Activated CD8-positive, alpha-beta memory T cell treated with anti-CD3 and anti-CD28 coated beads, Interleukin-2, amount 10 ng/mL, durations not matched to agents 7 days and 5 days (primary cell): ENCODE data around the gene CIART. TPM values are rescaled to one million over a fixed set of nuclear protein-coding genes. Genes with fewer than 3 reads are reported as not detected.
A peak's percentile ranks its signal among the peaks of the same experiment; 100 is the strongest.

Source experiments
- ATAC-seq: fragments of 150-1000 bp; cut with Tn5 transposase; one replicate; pipeline ENCODE4 v1.10.0; 2021; ENCODE audit warnings: moderate library complexity
- CTCF ChIA-PET: fragments of 350-600 bp; sonication (Branson Sonifier 250); formaldehyde crosslinking; loops from one replicate; lab custom pipeline; 2021; ENCODE audit warnings: antibody characterized with exemption; lab: Charles Lee
- DNase-seq: peaks from one replicate; pipeline ENCODE4 v3.0.0-alpha.2; 2020
- H3K27ac Mint-ChIP-seq: one replicate; pipeline ENCODE4 v1.8.0; 2021; ENCODE audit warnings: mild to moderate bottlenecking, mixed read lengths
- H3K27me3 Mint-ChIP-seq: one replicate; pipeline ENCODE4 v1.8.0; 2021; ENCODE audit warnings: mixed read lengths
- H3K36me3 Mint-ChIP-seq: one replicate; pipeline ENCODE4 v1.8.0; 2021; ENCODE audit warnings: mild to moderate bottlenecking, mixed read lengths
- H3K4me1 Mint-ChIP-seq: one replicate; pipeline ENCODE4 v1.8.0; 2021; ENCODE audit warnings: mixed read lengths
- H3K4me3 Mint-ChIP-seq: one replicate; pipeline ENCODE4 v1.8.0; 2021; ENCODE audit warnings: mild to moderate bottlenecking, moderate library complexity, mixed read lengths
- H3K9me3 Mint-ChIP-seq: one replicate; pipeline ENCODE4 v1.8.0; 2022; ENCODE audit warnings: low read depth, mixed read lengths
- total RNA-seq, 2 experiments: library from RNA; stranded (reverse); gene quantifications; one replicate each; pipeline ENCODE4 v1.2.3, GENCODE V29; 2021

CIART gene
- total RNA-seq, 2 experiments from 2014 or later: 0.44 to 1.7 TPM

DNA sequence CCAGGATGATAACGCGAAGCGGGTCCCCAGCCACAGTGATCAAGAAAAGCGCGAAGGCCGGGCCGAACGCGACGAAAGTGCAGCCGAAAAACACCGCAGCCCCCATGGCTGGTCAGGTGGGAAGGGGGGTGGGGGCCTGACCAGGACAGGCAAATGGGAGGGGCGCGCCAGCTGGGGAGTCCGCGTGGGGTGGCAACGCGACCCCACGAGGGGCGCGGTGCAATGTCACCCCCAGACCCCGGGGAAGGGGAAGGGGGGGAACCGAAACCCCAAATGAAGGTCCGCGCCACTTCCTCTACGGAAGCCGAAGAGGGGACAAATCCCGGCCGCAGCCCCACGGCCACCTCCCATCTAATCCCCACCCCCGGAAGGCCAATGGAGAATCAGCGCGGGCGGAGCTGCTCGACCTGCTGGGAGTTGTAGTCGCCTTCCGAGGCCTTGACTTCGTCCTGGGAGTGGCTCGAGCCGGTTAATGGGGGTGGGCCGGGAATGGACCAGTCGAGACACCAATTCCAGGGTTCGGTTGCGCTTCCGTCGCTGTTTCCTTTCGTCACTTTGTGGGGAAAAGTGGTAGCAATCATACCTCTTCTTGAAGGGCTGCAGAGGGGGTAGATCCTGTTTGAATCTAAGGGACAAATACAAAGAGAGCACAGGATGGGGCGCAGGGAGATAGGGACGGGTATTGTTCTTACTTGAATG is 13.5 kb upstream of the CIART start, which contains the start of gene APH1A:
Gene APH1A, minus strand, starts transcription at position 312 of the 699 bp plus-strand sequence. Its CDS starts 206 bp downstream, at position 106.
- Mint-ChIP-seq H3K9me3 (no peaks in the 10 kb centered on the region), H3K36me3 (peaks cover 31% of the 10 kb centered on the region), H3K4me1 (peaks cover 33% of the 10 kb centered on the region), H3K27ac (peak within 1 kb of the TSS; percentile 99), H3K27me3 (no peaks in the 10 kb centered on the region), H3K4me3 (peak within 1 kb of the TSS; percentile 94)
- CTCF ChIA-PET: interaction anchor here (0.7 to 2.8 kb wide), 9 partner anchors 9 to 292 kb away, joined by 3 to 22 read pairs (median 3); partner anchors contain the start of genes CA14 and CIART
- peak; percentile 98 for ATAC-seq
- DNase-seq: peak; percentile 98

DNA sequence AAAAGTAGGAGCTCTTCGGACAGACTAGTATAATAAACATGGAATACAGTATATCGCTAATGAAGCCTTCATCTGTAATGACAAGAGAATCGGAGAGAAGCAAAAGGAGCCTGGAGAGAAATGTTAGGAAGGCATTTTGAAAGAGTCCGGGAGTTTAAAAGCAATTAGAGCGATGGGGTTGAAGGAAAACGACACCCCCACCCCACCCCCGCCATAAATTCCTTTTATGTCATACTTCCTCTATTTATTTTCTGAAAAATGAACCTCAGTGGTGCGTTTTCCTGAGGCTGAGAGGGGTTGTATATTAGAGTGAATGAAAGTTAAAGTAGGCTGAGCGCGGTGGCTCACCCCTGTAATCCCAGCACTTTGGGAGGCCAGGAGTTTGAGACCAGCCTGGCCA is 12.9 kb upstream of the CIART start:
- Mint-ChIP-seq H3K36me3 (peaks cover 30% of the 10 kb centered on the region), H3K4me1 (peaks cover 33% of the 10 kb centered on the region), H3K4me3 (peak overlapping the region; percentile 94), H3K9me3 (no peaks in the 10 kb centered on the region), H3K27me3 (no peaks in the 10 kb centered on the region), H3K27ac (peak overlapping the region; percentile 99)
- CTCF ChIA-PET: interaction anchor here (0.7 to 2.8 kb wide), 9 partner anchors 9 to 291 kb away, joined by 3 to 22 read pairs (median 3); partner anchors contain the start of genes CA14 and CIART
- ATAC-seq: no peak
- no peak for DNase-seq

DNA sequence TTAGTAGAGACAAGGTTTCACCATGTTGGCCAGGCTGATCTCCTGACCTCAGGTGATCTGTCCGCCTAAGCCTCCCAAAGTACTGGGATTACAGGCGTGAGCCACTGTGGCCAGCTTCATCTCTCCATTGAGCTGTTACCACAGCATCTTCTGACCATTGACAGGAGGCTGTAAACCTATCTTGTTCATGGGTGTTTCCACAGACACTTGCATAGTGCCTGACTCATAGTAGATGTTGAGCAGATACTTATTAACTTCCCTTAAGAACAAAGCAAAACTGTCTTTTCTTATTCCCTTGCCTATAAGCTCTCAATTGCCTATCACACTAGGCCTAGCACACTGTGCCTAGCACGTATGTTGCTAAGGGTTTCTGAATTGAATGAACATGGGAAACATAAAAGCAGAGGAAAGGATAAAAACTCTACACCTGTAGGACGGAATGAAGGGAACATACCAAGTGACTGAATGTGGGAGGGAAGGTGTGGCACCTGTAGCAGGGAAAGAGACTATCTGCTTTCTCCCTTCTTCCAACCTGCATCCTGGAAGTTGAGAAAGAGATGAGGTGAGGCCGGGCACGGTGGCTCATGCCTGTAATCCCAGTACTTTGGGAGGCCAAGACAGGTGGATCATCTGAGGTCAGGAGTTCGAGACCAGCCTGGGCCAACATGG is 10.9 kb upstream of the CIART start:
- Mint-ChIP-seq H3K4me1 (peaks cover 28% of the 10 kb centered on the region), H3K36me3 (peaks cover 15% of the 10 kb centered on the region), H3K9me3 (no peaks in the 10 kb centered on the region), H3K4me3 (no peak overlapping the region), H3K27me3 (no peaks in the 10 kb centered on the region), H3K27ac (no peak overlapping the region)
- DNase-seq: no peak
- ATAC-seq: no peak
- CTCF ChIA-PET: interaction anchor here (5.1 kb wide), 1 partner anchor 15 kb away, joined by 29 read pairs; the partner anchor contains the start of gene CA14

DNA sequence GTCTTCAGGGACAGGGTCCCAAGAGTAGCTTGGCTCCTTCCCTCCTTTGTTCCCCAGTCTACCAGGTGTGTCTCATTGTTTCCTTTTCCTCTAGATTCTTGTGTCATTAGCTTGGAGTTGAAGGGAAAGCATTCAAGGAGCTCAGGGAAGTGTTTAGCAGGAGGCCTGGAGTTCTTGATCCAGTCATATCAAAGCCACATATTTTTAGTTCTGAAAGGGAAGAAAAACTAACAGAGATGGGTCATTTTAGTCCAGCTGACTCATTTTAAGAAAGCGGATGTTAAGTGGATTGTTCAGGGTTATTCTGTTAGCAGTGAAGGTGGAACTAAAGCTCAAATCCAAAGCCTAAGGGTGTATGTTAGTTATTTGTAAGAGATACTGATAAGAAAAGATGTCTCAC is 9.0 kb upstream of the CIART start:
- DNase-seq (no peak), ATAC-seq (no peak)
- no peaks in the 10 kb centered on the region for H3K27me3 Mint-ChIP-seq
- H3K9me3 Mint-ChIP-seq: no peaks in the 10 kb centered on the region
- H3K27ac Mint-ChIP-seq: no peak overlapping the region
- H3K4me1 Mint-ChIP-seq: peaks cover 11% of the 10 kb centered on the region
- H3K36me3 Mint-ChIP-seq: peaks cover 2% of the 10 kb centered on the region
- CTCF ChIA-PET: interaction anchor here (1.1 to 5.1 kb wide), 3 partner anchors 14 to 21 kb away, joined by 3 to 29 read pairs (median 4); partner anchors contain the start of gene CA14
- H3K4me3 Mint-ChIP-seq: no peak overlapping the region

DNA sequence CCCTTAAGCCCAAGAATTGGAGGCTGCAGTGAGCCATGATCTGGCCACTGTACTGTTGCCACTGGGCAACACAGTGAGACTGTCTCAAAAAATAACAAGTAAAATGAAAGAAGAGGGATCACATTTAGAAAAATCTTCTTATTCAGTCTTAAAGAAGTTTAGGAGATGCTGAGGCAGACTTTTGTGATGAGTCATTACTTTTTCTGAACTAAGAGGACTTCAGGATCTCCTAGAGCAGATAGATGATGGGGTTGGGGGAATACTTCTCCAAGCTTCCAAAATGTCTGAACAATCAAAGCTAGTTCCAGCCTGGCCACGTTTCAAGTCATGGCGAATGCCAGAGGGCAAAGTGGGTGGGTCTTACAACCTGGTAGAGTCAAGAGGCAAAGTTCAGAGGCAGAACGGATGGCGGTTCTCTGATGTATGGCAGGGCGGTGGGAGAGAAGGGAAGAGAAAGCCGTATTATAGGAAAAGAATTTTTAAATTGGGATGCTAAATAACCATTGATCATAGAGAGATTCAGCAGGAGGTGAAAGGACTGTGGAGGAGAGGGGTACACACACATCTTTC is 2.1 kb upstream of the CIART start:
- H3K4me3 Mint-ChIP-seq: peak overlapping the region; percentile 12
- no peak overlapping the region for H3K27ac Mint-ChIP-seq
- peaks cover 23% of the 10 kb centered on the region for H3K4me1 Mint-ChIP-seq
- H3K9me3 Mint-ChIP-seq: no peaks in the 10 kb centered on the region
- ATAC-seq (no peak), DNase-seq (no peak)
- H3K27me3 Mint-ChIP-seq: peaks cover 7% of the 10 kb centered on the region
- no peaks in the 10 kb centered on the region for H3K36me3 Mint-ChIP-seq
- CTCF ChIA-PET: interaction anchor here (2.4 to 9.7 kb wide), 2 partner anchors 18 to 25 kb away, joined by 15 to 89 read pairs; partner anchors contain the start of gene CA14

DNA sequence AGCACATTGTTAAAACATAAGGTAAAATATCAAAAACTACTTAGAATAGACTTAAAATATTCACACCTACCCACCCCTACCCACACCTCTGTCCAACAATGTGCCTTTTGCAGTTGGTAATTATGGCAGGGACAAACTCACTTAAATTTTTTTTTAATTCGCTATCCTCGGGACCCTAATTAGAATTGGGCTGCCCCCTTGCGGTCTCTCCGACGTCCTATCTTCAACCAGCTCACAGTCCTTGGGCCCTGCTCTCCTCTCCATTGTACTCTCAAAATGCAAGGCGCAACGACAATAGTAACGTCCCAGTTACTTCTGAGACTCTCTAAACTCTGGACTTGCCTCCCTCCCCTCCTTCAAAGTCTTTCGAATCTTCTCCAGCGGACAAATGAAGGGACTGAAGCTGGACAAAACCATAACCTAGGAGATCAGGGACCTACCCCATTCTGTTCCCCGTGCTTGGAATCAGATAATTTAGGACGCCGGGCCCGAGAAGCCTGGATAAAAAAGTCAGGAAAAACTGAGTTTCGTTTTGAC is 1.1 kb upstream of the CIART start:
- DNase-seq (peak; percentile 76), ATAC-seq (peak; percentile 42)
- Mint-ChIP-seq H3K36me3 (no peaks in the 10 kb centered on the region), H3K9me3 (no peaks in the 10 kb centered on the region), H3K27me3 (peaks cover 7% of the 10 kb centered on the region), H3K27ac (peak overlapping the region; percentile 71), H3K4me3 (peak overlapping the region; percentile 81), H3K4me1 (peaks cover 23% of the 10 kb centered on the region)
- CTCF ChIA-PET: interaction anchor here (1.0 to 9.7 kb wide), 6 partner anchors 12 to 281 kb away, joined by 3 to 89 read pairs (median 4); partner anchors contain the start of genes APH1A and CA14

DNA sequence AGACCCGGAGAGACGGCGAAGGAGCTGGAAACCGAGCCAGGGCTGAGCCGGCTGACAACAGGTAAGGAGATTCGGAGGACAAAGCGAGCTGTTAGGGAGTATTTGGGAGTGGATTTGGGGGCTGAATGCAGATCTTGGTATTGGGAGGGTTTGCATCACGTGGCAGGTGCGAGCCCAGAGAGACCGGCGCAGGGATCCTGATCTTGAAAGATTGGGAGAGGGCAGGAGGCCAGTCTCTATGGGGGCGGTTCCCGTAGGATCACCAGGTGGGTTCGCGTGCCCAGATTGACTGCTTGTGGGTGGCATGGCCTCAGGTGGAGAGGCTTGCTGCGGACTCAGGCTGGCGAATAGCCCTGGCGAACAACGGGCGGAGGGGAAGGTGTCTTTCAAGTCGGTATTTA is 204 bp downstream of the CIART start:
- Mint-ChIP-seq H3K4me1 (peaks cover 23% of the 10 kb centered on the region), H3K4me3 (peak overlapping the region; percentile 81), H3K27ac (no peak overlapping the region), H3K36me3 (no peaks in the 10 kb centered on the region), H3K27me3 (peaks cover 7% of the 10 kb centered on the region), H3K9me3 (no peaks in the 10 kb centered on the region)
- CTCF ChIA-PET: interaction anchor here (0.7 to 9.7 kb wide), 3 partner anchors 13 to 722 kb away, joined by 4 to 89 read pairs (median 5); partner anchors contain the start of genes APH1A and CA14
- no peak for ATAC-seq
- DNase-seq: no peak

DNA sequence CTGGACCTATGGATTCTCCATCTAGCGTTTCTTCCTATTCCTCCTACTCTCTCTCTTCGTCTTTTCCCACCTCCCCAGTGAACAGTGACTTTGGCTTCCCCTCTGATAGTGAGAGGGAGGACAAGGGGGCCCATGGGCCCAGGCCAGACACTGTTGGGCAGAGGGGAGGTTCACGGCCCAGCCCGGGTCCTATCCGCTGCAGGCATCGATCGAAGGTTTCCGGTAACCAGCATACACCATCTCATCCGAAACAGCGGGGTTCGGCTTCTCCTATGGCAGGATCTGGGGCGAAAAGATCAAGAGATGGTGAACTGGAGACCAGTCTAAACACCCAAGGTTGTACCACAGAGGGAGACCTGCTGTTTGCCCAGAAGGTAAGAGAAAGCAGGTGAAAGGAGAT is 906 bp downstream of the CIART start:
- ATAC-seq: no peak
- no peaks in the 10 kb centered on the region for H3K36me3 Mint-ChIP-seq
- no peak overlapping the region for H3K4me3 Mint-ChIP-seq
- H3K27ac Mint-ChIP-seq: no peak overlapping the region
- peaks cover 7% of the 10 kb centered on the region for H3K27me3 Mint-ChIP-seq
- no peak for DNase-seq
- peaks cover 23% of the 10 kb centered on the region for H3K4me1 Mint-ChIP-seq
- CTCF ChIA-PET: interaction anchor here (1.2 to 9.7 kb wide), 2 partner anchors 14 to 28 kb away, joined by 4 to 89 read pairs; partner anchors contain the start of genes APH1A and CA14
- no peaks in the 10 kb centered on the region for H3K9me3 Mint-ChIP-seq

DNA sequence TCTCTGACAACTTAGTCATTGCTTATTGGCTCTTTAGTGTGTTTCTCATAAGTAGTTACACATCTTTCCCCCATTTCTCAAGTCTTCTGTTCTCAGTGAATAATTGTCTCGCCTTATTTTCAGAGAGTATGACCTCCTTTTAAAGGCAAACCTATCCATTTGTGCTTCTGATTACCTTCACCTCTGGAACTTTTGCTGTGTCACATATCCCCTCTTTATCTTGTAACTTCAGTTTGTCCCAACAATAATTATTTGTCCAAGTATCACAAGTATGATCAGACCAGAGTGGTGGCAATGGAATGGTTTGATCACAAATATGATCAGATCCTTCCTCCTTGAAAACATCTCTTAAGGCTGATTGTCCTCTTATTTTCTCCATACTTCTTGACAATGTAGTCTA is 6.0 kb downstream of the CIART start:
- no peak overlapping the region for H3K4me3 Mint-ChIP-seq
- no peaks in the 10 kb centered on the region for H3K36me3 Mint-ChIP-seq
- no peak for ATAC-seq
- H3K27me3 Mint-ChIP-seq: no peaks in the 10 kb centered on the region
- CTCF ChIA-PET: interaction anchor here (1.4 kb wide), 1 partner anchor 19 kb away, joined by 3 read pairs; the partner anchor contains the start of gene APH1A
- H3K4me1 Mint-ChIP-seq: peaks cover 7% of the 10 kb centered on the region
- DNase-seq: no peak
- H3K9me3 Mint-ChIP-seq: no peaks in the 10 kb centered on the region
- H3K27ac Mint-ChIP-seq: no peak overlapping the region

DNA sequence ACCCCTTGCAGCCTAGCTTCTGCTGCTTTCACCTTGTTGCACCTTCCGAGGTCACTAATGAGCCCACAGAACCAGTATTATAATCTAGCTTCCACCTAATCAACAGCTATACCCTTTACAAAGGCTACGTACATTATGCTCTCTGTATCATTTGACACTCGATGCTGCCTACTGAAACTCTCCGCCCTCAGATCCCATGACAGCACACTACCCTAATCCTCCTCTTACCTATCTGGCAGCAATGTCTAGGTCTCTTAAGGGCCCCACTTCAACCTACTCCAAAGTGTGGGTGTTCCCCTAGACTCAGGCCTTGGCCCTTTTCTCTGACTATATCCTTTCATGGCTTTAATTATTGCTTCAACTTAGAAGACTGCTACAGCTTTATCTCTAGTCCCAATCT is 6.5 kb downstream of the CIART start:
- DNase-seq (no peak), ATAC-seq (no peak)
- CTCF ChIA-PET: interaction anchor here (0.7 kb wide), 1 partner anchor 970 kb away, joined by 4 read pairs; no protein-coding TSS in a partner anchor
- H3K27ac Mint-ChIP-seq: no peak overlapping the region
- H3K36me3 Mint-ChIP-seq: no peaks in the 10 kb centered on the region
- H3K27me3 Mint-ChIP-seq: no peaks in the 10 kb centered on the region
- peaks cover 9% of the 10 kb centered on the region for H3K4me1 Mint-ChIP-seq
- H3K4me3 Mint-ChIP-seq: no peak overlapping the region
- no peaks in the 10 kb centered on the region for H3K9me3 Mint-ChIP-seq

DNA sequence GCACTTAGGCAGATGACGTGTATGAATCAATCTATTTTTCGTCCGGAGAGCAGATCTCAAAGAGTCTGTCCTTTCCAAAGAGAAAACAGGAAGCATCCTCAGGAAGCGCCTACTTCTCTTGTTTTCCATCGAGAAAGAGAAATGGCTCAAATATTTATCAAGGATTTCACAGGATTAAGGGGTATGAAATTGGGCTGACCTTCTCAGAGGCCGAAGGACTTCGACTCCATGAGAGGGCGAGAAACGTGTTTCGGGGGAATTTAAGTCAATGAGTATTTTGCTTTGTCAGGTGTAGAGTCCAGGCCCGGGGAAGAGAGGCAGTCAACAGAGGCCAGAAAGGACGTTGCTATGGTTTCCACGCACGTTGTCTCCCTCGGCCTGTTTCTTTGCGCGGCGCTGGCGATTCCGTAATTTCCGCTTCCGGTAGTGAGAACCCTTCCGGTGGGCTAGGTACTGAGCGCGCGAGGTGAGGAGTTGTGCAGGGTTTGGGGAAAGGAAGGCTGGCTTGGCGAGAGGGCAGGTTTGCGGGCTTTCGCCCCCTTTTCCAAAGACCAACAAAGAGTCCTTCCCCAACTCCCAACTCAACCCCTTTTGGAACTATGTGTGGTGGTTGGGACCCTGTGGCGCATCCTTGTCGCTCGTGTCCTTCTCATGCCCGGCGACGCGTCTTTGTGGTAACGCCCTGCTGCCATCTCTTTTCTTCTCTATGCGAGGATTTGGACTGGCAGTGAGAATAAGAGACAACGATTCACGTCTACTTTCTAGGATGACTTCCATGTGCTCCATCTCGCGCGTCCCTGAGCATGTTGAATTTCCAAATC is 11.3 kb downstream of the CIART start, which contains the start of gene MRPS21:
Gene MRPS21, plus strand, starts transcription at position 429 of the 821 bp plus-strand sequence. CDS start 506 bp downstream, outside the sequence.
- peaks cover 41% of the 10 kb centered on the region for H3K4me1 Mint-ChIP-seq
- no peaks in the 10 kb centered on the region for H3K9me3 Mint-ChIP-seq
- H3K27me3 Mint-ChIP-seq: no peaks in the 10 kb centered on the region
- H3K4me3 Mint-ChIP-seq: peak within 1 kb of the TSS; percentile 96
- CTCF ChIA-PET: interaction anchor here (3.2 kb wide), 1 partner anchor 37 kb away, joined by 11 read pairs; no protein-coding TSS in a partner anchor
- ATAC-seq (peak; percentile 99), DNase-seq (peak; percentile 94)
- peaks cover 22% of the 10 kb centered on the region for H3K36me3 Mint-ChIP-seq
- peak within 1 kb of the TSS; percentile 90 for H3K27ac Mint-ChIP-seq

DNA sequence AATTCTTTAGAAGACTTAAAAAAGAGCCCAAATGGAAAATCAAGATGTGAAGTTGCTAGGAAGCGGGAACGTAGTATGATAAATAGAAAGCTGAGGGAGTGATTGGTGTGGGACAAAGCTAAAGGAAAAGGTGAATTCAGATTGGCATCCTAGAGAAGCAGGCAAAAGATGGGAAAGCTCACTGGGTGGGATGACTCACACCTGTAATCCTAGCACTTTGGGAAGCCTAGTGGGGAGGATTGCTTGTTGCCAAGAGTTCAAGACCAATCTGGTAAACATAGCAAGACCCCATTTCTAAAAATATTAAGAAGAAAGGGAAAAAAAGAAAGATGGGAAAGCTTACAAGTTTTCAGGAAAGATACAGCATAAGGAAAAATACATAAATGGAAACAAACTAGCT is 13.1 kb downstream of the CIART start:
- CTCF ChIA-PET: interaction anchor here (0.7 to 2.5 kb wide), 2 partner anchors 26 to 40 kb away, joined by 3 to 9 read pairs; partner anchors contain the start of gene APH1A
- ATAC-seq: no peak
- Mint-ChIP-seq H3K4me1 (peaks cover 41% of the 10 kb centered on the region), H3K9me3 (no peaks in the 10 kb centered on the region), H3K4me3 (peak overlapping the region; percentile 21), H3K27me3 (no peaks in the 10 kb centered on the region), H3K36me3 (peaks cover 25% of the 10 kb centered on the region), H3K27ac (peak overlapping the region; percentile 9)
- DNase-seq: no peak
